Measurements from ENCODE around the gene MAD1L1. TPM values are rescaled to one million over a fixed set of nuclear protein-coding genes. Genes with fewer than 3 reads are reported as not detected.

Gene MAD1L1
- total RNA-seq, 3 donors from 2014 or later, result 25.3 to 31.2 (median 26.2) TPM

GRCh38 chr7:2140216-2141020 lies 92.3 kb downstream of the MAD1L1 start:
- TF ChIP-seq, protein P1, sequence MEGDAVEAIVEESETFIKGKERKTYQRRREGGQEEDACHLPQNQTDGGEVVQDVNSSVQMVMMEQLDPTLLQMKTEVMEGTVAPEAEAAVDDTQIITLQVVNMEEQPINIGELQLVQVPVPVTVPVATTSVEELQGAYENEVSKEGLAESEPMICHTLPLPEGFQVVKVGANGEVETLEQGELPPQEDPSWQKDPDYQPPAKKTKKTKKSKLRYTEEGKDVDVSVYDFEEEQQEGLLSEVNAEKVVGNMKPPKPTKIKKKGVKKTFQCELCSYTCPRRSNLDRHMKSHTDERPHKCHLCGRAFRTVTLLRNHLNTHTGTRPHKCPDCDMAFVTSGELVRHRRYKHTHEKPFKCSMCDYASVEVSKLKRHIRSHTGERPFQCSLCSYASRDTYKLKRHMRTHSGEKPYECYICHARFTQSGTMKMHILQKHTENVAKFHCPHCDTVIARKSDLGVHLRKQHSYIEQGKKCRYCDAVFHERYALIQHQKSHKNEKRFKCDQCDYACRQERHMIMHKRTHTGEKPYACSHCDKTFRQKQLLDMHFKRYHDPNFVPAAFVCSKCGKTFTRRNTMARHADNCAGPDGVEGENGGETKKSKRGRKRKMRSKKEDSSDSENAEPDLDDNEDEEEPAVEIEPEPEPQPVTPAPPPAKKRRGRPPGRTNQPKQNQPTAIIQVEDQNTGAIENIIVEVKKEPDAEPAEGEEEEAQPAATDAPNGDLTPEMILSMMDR (IDR thresholded peaks at IDR 0.05), result no peak
- Histone ChIP-seq H3K36me3 (ENCODE audit: low read depth) (no peaks in the 10 kb centered on the region), H3K4me3 (no peak overlapping the region), H3K4me1 (ENCODE audit: low read depth) (no peaks in the 10 kb centered on the region), H3K9me3 (no peaks in the 10 kb centered on the region)
- intact Hi-C loops (cut with DNase I, micrococcal nuclease), result no loop called here
- peak in 1 of 3 donors; percentile 37 for DNase-seq
- no peak for ATAC-seq

DNA sequence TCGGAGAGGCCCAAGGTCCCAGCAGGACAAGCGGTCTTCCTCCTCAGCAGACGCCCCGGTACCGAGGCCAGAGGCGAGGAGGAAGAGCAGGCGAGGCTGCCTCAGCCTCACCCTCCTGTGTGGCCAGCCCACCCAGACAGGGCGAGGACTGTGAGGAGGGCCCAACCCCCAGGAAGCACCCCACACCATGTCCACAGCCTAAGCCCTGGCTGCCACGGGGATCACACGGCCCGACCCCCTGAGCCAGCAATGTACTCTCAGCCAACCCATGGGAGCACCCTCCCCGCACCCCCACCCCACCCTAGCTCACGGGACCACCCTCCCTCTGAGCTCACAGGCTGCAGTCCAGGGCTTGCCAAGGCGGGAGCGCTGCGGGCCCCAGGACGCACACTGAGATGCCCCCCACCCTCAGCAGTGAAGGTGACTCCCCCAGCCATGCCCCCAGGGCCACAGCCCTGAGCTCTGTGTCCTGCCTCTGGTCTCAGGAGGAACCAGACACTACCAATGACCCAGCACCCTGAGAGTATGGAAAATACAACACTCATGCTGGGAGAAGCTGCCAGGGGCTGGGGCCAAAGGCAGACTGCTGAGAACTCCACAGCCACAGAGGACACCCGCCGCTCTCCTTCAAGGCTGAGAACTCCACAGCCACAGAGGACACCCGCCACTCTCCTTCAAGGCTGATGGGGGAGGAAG lies 93.6 kb downstream of the MAD1L1 start:
- H3K36me3 ChIP-seq (ENCODE audit: low read depth), result no peaks in the 10 kb centered on the region
- DNase-seq (peak in 1 of 3 donors; percentile 31), ATAC-seq (no peak)
- TF ChIP-seq, protein P1 (IDR thresholded peaks at IDR 0.05), result no peak
- intact Hi-C loops (cut with DNase I, micrococcal nuclease), result no loop called here
- H3K9me3 ChIP-seq, result no peaks in the 10 kb centered on the region
- no peak overlapping the region for H3K4me3 ChIP-seq
- no peaks in the 10 kb centered on the region for H3K4me1 ChIP-seq (ENCODE audit: low read depth)

DNA sequence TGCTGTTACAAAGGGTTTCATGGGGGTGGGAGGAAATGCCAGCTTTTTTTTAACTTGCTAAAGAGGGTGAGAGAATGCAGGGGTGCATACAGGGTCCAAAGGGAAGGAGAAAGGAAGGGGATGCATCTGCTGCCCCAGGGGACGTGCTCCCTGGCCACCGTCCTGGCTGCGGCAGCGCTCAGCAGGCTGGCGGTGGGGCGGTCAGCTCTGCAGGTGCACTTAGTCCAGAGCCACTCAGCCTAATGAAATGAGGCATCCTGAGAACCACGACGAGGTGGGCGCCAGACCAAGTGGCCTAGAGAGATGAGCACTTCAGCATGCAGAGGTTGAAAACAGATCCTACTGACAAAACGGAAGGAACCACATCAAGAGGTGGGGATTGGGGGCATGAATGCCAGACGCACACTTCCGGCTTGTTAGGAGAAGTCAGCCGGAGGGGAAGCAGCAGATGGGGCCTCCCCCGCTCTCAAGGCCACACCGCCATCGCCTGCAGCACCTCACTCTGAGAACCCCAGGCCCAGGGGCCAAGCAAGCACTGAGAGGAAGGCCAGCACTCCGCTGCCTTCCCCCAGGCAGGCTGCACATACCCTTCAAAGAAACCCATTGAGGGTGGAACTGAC lies 94.5 kb downstream of the MAD1L1 start:
- peak in 2 of 3 donors; percentile 35 to 44 for DNase-seq
- peak; percentile 18 for ATAC-seq
- TF ChIP-seq, protein P1 (IDR thresholded peaks at IDR 0.05), result no peak
- H3K4me1 ChIP-seq (ENCODE audit: low read depth), result no peaks in the 10 kb centered on the region
- no peak overlapping the region for H3K4me3 ChIP-seq
- no peaks in the 10 kb centered on the region for H3K36me3 ChIP-seq (ENCODE audit: low read depth)
- intact Hi-C loops (cut with DNase I, micrococcal nuclease), result no loop called here
- no peaks in the 10 kb centered on the region for H3K9me3 ChIP-seq

DNA sequence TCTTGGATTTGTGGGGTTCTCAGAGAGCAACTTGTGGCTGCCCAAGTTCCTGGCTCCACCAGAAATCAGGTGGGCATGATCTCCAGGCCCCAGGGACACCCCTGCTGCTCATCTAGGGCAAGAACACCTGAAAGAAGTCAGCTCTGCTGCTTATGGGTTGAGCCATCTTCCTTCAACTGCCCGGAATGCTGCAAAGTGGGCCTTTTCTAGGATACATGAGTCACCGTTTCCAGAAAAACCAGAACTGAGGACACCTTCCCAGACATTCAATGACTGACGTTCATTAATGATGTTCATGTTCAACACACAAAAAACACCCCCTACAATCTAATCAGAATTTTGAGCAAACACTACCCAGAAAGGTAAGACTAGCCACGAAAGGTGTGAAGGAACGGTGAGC lies 98.0 kb downstream of the MAD1L1 start:
- ATAC-seq (no peak), DNase-seq (no peak)
- intact Hi-C loops (cut with DNase I, micrococcal nuclease), result no loop called here
- H3K9me3 ChIP-seq, result no peaks in the 10 kb centered on the region
- H3K4me1 ChIP-seq (ENCODE audit: low read depth), result no peaks in the 10 kb centered on the region
- TF ChIP-seq, protein P1 (IDR thresholded peaks at IDR 0.05), result no peak
- H3K4me3 ChIP-seq, result no peak overlapping the region
- no peaks in the 10 kb centered on the region for H3K36me3 ChIP-seq (ENCODE audit: low read depth)

DNA sequence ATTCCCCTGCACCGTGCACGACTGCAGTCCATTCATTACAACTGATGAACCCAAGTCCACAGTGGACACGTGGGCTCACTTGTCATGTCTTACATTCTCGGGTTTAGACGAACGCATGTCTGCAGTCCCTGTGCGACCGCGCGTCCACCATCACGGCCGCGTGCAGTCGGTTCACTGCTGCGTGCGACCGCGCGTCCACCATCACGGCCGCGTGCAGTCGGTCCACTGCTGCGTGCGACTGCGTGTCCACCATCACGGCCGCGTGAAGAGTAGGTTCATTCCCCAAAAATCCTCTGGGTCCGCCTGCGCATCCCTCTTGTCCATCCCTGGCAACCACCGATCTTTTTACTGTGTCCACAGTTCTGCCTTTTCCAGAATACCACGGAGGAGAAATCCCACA lies 100.5 kb downstream of the MAD1L1 start:
- no peak overlapping the region for H3K4me3 ChIP-seq
- no peak for DNase-seq
- intact Hi-C loops (cut with DNase I, micrococcal nuclease), result no loop called here
- no peaks in the 10 kb centered on the region for H3K36me3 ChIP-seq (ENCODE audit: low read depth)
- ATAC-seq, result no peak
- TF ChIP-seq, protein P1 (IDR thresholded peaks at IDR 0.05), result no peak
- H3K4me1 ChIP-seq (ENCODE audit: low read depth), result no peaks in the 10 kb centered on the region
- H3K9me3 ChIP-seq, result no peaks in the 10 kb centered on the region
